A673 (cell line): ENCODE measurements around the gene ADGRG1.
A peak's percentile ranks its signal among the peaks of the same experiment; 100 is the strongest.

ENCODE experiments used
- EZH2 ChIP-seq: fragments of 200-600 bp; sonication (generic); IDR thresholded peaks from 2 replicates; pipeline ENCODE4 v1.6.1; 2017; ENCODE audit warnings: borderline replicate concordance, low read depth, mild to moderate bottlenecking, mixed read lengths, antibody characterized with exemption, low read length; ENCODE audit not compliant: poor library complexity, severe bottlenecking
- TF ChIP-seq, protein P1 (sequence below): fragments of 300-800, 200-600 bp; sonication (generic); conservative IDR thresholded peaks from 2 replicates; pipeline ENCODE4 v1.5.1; 2017; ENCODE audit warnings: low read depth, mild to moderate bottlenecking, antibody characterized with exemption, low read length, moderate library complexity, mixed read lengths

DNA sequence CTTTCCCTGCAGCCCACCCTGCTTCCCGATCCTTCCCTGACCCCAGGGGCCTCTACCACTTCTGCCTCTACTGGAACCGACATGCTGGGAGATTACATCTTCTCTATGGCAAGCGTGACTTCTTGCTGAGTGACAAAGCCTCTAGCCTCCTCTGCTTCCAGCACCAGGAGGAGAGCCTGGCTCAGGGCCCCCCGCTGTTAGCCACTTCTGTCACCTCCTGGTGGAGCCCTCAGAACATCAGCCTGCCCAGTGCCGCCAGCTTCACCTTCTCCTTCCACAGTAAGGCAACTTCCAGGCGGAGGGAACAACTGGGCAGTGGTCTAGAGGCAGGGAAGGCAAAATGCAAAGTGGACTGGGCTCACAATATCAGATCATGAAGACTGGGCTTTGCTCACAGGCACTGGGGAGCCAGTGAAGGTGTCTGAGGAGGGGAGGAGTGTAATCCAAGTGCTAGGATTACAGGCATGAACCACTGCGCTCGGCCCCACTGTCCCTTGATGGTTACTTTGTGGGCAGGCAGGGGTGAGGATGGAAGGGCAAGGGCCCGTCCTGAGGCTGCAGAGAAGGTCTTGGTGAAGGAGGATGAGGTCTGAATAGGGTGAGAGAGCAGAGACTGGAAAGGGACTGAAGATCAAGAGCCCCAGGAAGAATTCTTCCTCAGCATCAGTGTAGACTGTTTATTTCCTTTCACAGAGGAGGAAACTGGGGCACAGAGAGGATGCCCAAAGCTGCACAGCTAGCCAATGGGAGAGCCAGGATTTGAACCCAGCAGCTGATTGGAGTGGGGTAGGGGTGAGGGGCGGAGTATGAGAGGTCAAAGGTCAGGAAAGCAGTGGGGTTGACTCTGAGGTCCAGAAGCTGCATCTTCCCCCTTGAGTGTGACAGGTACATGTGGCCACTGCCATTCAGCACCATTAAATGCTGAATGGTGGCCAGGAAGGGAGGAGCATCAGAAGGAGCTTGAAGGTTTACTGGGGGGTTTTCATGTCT is 23.2 kb downstream of the ADGRG1 start:
- TF ChIP-seq, protein P1, sequence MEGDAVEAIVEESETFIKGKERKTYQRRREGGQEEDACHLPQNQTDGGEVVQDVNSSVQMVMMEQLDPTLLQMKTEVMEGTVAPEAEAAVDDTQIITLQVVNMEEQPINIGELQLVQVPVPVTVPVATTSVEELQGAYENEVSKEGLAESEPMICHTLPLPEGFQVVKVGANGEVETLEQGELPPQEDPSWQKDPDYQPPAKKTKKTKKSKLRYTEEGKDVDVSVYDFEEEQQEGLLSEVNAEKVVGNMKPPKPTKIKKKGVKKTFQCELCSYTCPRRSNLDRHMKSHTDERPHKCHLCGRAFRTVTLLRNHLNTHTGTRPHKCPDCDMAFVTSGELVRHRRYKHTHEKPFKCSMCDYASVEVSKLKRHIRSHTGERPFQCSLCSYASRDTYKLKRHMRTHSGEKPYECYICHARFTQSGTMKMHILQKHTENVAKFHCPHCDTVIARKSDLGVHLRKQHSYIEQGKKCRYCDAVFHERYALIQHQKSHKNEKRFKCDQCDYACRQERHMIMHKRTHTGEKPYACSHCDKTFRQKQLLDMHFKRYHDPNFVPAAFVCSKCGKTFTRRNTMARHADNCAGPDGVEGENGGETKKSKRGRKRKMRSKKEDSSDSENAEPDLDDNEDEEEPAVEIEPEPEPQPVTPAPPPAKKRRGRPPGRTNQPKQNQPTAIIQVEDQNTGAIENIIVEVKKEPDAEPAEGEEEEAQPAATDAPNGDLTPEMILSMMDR: 0 out of 2 replicates have a peak, but pooled peaks have one; percentile 11
- TF ChIP-seq EZH2: no peak
